ENCODE measurements around the gene GPA33. TPM values are rescaled to one million over a fixed set of nuclear protein-coding genes. Genes with fewer than 3 reads are reported as not detected.

GPA33 gene
- total and polyA plus RNA-seq, 3 donors from 2014 or later, result 0.62 to 1.1 (median 0.63) TPM

DNA sequence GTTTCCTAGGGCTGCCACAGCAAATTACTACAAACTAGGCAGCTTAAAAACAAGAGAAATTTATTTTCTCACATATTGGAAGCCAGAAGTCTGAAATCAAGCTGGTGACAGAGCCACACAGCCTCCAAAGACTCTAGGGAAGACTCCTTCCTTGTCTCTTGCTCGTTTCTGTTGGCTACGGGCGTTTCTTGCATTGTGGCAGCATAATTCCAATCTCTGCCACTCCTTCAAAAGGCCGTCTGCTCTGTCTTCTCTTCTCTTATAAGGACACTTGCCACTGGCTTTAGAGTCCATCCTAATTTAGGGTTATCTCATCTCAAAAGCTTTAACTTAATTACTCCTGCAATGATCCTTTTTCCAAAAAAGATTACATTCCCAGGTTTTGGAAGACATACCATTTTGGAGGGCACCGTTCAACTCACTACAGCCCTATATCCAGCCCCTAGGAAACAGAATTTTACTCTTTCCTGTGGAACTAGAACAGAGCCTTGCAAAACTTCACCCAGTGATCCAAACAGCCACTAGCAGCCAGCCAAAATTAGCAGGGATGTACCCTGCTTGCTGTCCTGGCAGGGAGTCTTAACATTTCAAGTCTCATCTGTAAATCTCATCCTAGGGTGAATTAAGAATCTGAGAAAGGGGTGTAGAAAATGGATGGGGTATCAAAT, 12.9 kb upstream of the GPA33 start:
- Histone ChIP-seq H3K27ac (no peak overlapping the region), H3K4me1 (no peaks in the 10 kb centered on the region), H3K36me3 (ENCODE audit: low read depth, missing control alignments) (no peaks in the 10 kb centered on the region), H3K9me3 (no peaks in the 10 kb centered on the region), H3K27me3 (no peaks in the 10 kb centered on the region), H3K4me3 (no peak overlapping the region)
- 77 to 88% methylated on average over 5 of the region's 5 CpGs for WGBS, 2 donors
- TF ChIP-seq, protein P1, sequence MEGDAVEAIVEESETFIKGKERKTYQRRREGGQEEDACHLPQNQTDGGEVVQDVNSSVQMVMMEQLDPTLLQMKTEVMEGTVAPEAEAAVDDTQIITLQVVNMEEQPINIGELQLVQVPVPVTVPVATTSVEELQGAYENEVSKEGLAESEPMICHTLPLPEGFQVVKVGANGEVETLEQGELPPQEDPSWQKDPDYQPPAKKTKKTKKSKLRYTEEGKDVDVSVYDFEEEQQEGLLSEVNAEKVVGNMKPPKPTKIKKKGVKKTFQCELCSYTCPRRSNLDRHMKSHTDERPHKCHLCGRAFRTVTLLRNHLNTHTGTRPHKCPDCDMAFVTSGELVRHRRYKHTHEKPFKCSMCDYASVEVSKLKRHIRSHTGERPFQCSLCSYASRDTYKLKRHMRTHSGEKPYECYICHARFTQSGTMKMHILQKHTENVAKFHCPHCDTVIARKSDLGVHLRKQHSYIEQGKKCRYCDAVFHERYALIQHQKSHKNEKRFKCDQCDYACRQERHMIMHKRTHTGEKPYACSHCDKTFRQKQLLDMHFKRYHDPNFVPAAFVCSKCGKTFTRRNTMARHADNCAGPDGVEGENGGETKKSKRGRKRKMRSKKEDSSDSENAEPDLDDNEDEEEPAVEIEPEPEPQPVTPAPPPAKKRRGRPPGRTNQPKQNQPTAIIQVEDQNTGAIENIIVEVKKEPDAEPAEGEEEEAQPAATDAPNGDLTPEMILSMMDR (IDR thresholded peaks at IDR 0.05), result no peak
- TF ChIP-seq POLR2A (IDR thresholded peaks at IDR 0.05), result no peak
- intact Hi-C loops (cut with DNase I; ENCODE audit: low total_unique reads), result no loop called here
- DNase-seq, result no peak

DNA sequence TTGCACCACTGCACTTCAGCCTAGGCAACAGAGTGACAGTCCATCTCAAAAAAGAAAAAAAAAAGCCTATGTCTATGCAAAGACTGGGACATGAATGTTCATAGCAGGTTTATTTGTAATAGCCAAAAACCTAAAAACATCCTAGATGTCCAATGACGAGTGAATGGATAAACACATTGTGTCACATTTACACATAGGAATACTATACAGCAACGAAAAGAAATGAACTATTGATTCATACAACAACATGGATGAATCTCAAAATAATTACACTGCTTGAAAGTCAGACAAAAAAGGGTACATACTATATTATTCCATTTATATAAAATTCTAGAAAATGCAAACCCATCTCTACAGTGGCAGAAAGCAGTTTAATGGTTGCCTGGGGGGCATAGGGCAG, 11.6 kb upstream of the GPA33 start:
- H3K27me3 ChIP-seq, result no peaks in the 10 kb centered on the region
- no peak for DNase-seq
- intact Hi-C loops (cut with DNase I; ENCODE audit: low total_unique reads), result no loop called here
- no peaks in the 10 kb centered on the region for H3K36me3 ChIP-seq (ENCODE audit: low read depth, missing control alignments)
- no peak overlapping the region for H3K4me3 ChIP-seq
- TF ChIP-seq, protein P1 (IDR thresholded peaks at IDR 0.05), result no peak
- TF ChIP-seq POLR2A (IDR thresholded peaks at IDR 0.05), result no peak
- H3K4me1 ChIP-seq, result no peaks in the 10 kb centered on the region
- H3K27ac ChIP-seq, result no peak overlapping the region
- H3K9me3 ChIP-seq, result no peaks in the 10 kb centered on the region
- 73 to 92% methylated on average over 2 of the region's 2 CpGs for WGBS, 2 donors

DNA sequence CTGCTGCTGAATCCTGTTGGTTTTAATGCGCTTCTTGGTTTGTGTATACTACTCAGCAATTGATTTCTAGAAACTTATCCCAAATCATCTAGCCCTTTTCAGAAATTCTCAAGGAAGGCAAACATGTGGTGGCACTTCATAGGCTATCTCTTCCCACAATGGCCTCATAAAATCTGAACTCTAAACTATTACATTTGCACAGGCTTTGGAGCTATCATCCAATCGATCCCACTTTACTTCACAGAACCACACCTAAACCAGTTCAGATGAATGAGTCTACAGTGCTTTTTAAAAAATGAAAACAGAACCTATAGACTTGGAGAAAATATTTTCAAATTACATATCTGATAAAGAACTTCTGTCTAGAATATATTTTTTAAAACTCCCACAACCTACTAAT, 10.6 kb upstream of the GPA33 start:
- Histone ChIP-seq H3K4me1 (no peaks in the 10 kb centered on the region), H3K27ac (no peak overlapping the region), H3K4me3 (no peak overlapping the region), H3K36me3 (ENCODE audit: low read depth, missing control alignments) (no peaks in the 10 kb centered on the region), H3K27me3 (no peaks in the 10 kb centered on the region), H3K9me3 (no peaks in the 10 kb centered on the region)
- no peak for DNase-seq
- WGBS, 2 donors, result 92 to 97% methylated on average over 2 of the region's 2 CpGs
- intact Hi-C loops (cut with DNase I; ENCODE audit: low total_unique reads), result no loop called here
- no peak for TF ChIP-seq POLR2A (IDR thresholded peaks at IDR 0.05)
- TF ChIP-seq, protein P1 (IDR thresholded peaks at IDR 0.05), result no peak

DNA sequence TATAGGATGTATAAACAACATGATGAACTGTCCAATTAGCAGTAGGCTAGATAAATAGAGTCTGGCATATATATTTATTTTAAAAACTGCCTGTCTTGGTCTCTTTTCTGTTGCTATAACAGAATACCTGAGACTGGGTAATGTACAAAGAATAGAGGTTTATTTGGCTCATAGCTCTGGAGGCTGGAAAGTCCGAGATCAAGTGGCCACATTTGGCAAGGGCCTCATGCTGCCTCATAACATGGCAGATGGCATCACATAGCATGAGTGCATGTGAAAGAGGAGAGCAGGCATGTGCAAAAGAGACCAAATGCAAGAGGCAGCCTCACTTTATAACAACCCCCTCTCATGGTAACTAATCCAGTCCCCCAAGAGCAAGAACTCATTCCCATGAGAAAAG, 9.7 kb upstream of the GPA33 start:
- H3K27me3 ChIP-seq, result no peaks in the 10 kb centered on the region
- no peak for DNase-seq
- 93 to 96% methylated on average over 1 of the region's 1 CpG for WGBS, 2 donors
- TF ChIP-seq, protein P1 (IDR thresholded peaks at IDR 0.05), result no peak
- no peak for TF ChIP-seq POLR2A (IDR thresholded peaks at IDR 0.05)
- H3K27ac ChIP-seq, result no peak overlapping the region
- no peak overlapping the region for H3K4me3 ChIP-seq
- no peaks in the 10 kb centered on the region for H3K4me1 ChIP-seq
- intact Hi-C loops (cut with DNase I; ENCODE audit: low total_unique reads), result no loop called here
- H3K36me3 ChIP-seq (ENCODE audit: low read depth, missing control alignments), result no peaks in the 10 kb centered on the region
- no peaks in the 10 kb centered on the region for H3K9me3 ChIP-seq

DNA sequence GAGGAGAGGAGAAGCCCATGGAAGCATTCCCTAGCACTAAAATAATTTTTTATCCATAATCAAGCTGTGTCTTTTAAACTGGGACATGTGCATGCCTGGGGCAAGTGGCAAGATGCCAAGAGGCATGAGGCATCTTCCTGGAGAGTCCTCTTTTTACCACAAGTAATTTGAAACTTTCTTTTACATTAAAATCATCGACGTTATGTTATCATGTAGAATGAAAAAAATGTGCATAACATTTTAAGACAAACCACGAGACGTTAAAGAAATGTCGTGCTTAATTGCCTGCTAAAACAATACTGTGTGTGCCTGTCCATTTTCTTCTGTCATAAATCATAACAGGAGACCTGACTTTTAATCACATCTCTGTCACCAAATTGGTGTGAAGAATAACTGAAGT, 5.2 kb upstream of the GPA33 start:
- intact Hi-C loops (cut with DNase I; ENCODE audit: low total_unique reads), result no loop called here
- Histone ChIP-seq H3K9me3 (no peaks in the 10 kb centered on the region), H3K4me1 (no peaks in the 10 kb centered on the region), H3K27ac (no peak overlapping the region), H3K4me3 (no peak overlapping the region), H3K36me3 (ENCODE audit: low read depth, missing control alignments) (no peaks in the 10 kb centered on the region), H3K27me3 (no peaks in the 10 kb centered on the region)
- TF ChIP-seq, protein P1 (IDR thresholded peaks at IDR 0.05), result no peak
- TF ChIP-seq POLR2A (IDR thresholded peaks at IDR 0.05), result no peak
- no peak for DNase-seq
- WGBS, 2 donors, result 51 to 67% methylated on average over 5 of the region's 5 CpGs

Measured in testis (tissue), 3 donors.